ENCODE data around the gene IQCM.

- TF ChIP-seq ZNF121 (CRISPR knock-in tag; IDR thresholded peaks at IDR 0.05) (no peak), IRF2 (CRISPR knock-in tag; IDR thresholded peaks at IDR 0.05; ENCODE audit: borderline replicate concordance, low read depth) (no peak)
Measured at GRCh38 chr4:149499726-149500125, 315.9 kb downstream of the IQCM start.
